Chondrocyte (in vitro differentiated cells): ENCODE measurements around the gene C3orf18. TPM values are rescaled to one million over a fixed set of nuclear protein-coding genes. Genes with fewer than 3 reads are reported as not detected.

Source experiments
- DNase-seq: peaks from one replicate; pipeline ENCODE4 v3.0.0; 2021; ENCODE audit warnings: mixed read lengths, low spot score
- H3K27ac Mint-ChIP-seq: one replicate; pipeline ENCODE4 v1.8.0; 2021; ENCODE audit warnings: mild to moderate bottlenecking, moderate library complexity, mixed read lengths; ENCODE audit not compliant: unreplicated experiment
- H3K27me3 Mint-ChIP-seq: 2 replicates; pipeline ENCODE4 v1.8.0; 2021; ENCODE audit warnings: low read depth, mixed read lengths
- H3K36me3 Mint-ChIP-seq: 2 replicates; pipeline ENCODE4 v1.8.0; 2021; ENCODE audit warnings: low read depth, mixed read lengths
- H3K4me1 Mint-ChIP-seq: 2 replicates; pipeline ENCODE4 v1.8.0; 2021; ENCODE audit warnings: low read depth, mild to moderate bottlenecking, mixed read lengths
- H3K4me3 Mint-ChIP-seq: one replicate; pipeline ENCODE4 v1.8.0; 2021; ENCODE audit warnings: mild to moderate bottlenecking, moderate library complexity, mixed read lengths; ENCODE audit not compliant: unreplicated experiment
- H3K9me3 Mint-ChIP-seq: 2 replicates; pipeline ENCODE4 v1.8.0; 2021; ENCODE audit warnings: low read depth, mixed read lengths
- total RNA-seq: library from RNA; stranded (reverse); gene quantifications from 3 replicates; pipeline ENCODE4 v1.2.1, GENCODE V29; 2021
- TF ChIP-seq, protein P1 (sequence below): fragments of 200-600 bp; sonication (generic); IDR thresholded peaks from 2 replicates; pipeline ENCODE4 v1.5.0; 2021; ENCODE audit warnings: antibody characterized with exemption, mild to moderate bottlenecking, moderate library complexity

Gene C3orf18
- total RNA-seq, 1 donor from 2014 or later: 5.8 TPM

DNA sequence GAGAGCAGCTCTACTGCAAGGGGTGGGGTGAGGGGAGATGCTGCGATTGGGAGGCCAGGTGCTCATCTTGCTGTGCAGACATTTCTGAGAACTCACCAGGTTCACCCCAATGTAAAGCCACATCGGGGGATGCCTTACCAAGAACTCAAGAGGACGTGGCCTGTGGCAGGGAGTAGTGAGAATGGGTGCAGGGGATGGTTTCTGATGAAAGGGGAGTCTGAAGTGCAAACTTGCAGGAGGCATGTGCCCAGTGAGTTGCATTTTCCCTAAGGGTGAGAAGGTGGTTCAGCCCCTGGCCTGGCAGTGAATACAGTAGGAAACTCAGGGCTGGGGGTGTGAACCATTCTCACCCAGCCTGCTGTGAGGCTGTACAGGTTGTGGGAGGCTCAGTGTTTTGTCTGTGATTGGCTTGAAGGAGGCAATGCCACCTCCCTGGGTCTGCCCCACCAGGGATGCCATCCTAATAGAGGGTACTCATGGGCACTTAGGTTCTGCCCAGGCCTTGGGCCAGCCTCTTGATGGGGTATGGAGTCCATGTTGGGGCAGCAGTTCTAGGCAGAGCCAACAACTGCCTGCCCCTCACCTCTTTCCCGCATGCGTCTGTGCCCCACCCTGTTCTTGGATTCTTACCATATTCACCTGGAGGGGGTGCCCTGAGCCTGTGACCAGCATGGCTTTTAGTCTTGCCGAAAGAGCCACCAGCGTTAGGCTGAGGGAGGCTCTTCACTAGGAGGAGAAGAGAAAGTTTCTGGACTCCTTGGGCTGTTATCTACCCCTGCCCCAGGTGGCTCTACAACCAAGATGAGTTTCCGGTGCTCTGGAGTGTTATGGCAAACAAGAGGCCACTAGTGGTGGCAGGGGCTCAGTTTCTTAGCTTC lies 6.3 kb upstream of the C3orf18 start:
- Mint-ChIP-seq H3K36me3 (peaks cover 2% of the 10 kb centered on the region), H3K4me3 (no peak overlapping the region), H3K4me1 (peaks cover 21% of the 10 kb centered on the region), H3K27ac (no peak overlapping the region), H3K27me3 (no peaks in the 10 kb centered on the region), H3K9me3 (no peaks in the 10 kb centered on the region)
- no peak for DNase-seq
- TF ChIP-seq, protein P1, sequence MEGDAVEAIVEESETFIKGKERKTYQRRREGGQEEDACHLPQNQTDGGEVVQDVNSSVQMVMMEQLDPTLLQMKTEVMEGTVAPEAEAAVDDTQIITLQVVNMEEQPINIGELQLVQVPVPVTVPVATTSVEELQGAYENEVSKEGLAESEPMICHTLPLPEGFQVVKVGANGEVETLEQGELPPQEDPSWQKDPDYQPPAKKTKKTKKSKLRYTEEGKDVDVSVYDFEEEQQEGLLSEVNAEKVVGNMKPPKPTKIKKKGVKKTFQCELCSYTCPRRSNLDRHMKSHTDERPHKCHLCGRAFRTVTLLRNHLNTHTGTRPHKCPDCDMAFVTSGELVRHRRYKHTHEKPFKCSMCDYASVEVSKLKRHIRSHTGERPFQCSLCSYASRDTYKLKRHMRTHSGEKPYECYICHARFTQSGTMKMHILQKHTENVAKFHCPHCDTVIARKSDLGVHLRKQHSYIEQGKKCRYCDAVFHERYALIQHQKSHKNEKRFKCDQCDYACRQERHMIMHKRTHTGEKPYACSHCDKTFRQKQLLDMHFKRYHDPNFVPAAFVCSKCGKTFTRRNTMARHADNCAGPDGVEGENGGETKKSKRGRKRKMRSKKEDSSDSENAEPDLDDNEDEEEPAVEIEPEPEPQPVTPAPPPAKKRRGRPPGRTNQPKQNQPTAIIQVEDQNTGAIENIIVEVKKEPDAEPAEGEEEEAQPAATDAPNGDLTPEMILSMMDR: no peak

DNA sequence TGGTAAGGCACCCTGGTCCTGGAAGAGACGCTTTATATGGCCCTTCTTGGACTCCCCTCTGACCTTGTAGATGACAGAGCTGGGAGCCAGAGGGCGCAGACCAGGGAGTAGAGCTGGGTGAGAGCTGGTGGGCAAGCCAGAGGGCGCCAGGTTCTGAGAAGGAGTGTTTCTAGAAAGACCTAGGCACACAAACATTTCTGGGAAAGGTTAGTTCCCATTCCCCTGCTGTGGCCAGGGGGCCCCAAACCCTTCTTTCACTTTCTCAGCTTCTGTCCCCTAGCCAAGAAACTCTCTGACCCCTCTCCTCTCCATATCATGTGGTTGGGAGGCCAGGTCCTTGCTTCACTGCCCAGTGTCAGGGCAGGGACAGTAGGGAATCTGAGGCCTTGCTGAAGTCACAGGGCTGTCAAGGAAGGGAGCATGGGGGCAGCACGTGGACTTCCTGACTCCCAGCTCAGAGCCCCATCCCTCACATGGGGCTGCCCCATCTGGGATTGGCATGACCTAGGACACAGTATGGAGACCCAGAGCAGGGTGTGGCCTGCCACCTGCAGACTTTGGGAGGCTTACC lies 5.3 kb upstream of the C3orf18 start:
- Mint-ChIP-seq H3K27ac (no peak overlapping the region), H3K9me3 (no peaks in the 10 kb centered on the region), H3K4me3 (no peak overlapping the region), H3K27me3 (no peaks in the 10 kb centered on the region), H3K4me1 (peaks cover 27% of the 10 kb centered on the region), H3K36me3 (peaks cover 2% of the 10 kb centered on the region)
- DNase-seq: no peak
- TF ChIP-seq, protein P1: no peak

DNA sequence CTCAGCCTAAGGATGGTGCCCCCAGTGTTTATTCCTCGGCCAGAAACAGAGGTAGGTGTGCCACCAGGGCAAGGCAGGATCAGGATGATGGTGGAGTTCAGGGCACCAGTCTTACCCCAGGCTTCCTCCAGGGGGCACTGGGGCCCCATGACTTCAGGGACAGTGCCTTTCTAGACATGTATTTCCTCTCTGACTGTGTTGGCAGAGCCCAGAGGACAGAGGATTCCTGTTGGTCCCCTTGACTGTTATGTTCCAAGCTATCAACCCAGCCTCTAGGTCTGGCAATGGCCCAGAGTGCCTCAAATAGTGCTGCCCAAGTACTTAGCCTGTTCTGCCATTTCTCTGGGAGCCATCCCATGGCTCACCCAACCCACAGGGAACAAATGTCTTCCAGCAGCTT lies 4.6 kb upstream of the C3orf18 start:
- no peaks in the 10 kb centered on the region for H3K36me3 Mint-ChIP-seq
- TF ChIP-seq, protein P1: peak; percentile 87
- H3K27ac Mint-ChIP-seq: no peak overlapping the region
- no peaks in the 10 kb centered on the region for H3K9me3 Mint-ChIP-seq
- DNase-seq: no peak
- no peaks in the 10 kb centered on the region for H3K27me3 Mint-ChIP-seq
- H3K4me3 Mint-ChIP-seq: no peak overlapping the region
- peaks cover 29% of the 10 kb centered on the region for H3K4me1 Mint-ChIP-seq

DNA sequence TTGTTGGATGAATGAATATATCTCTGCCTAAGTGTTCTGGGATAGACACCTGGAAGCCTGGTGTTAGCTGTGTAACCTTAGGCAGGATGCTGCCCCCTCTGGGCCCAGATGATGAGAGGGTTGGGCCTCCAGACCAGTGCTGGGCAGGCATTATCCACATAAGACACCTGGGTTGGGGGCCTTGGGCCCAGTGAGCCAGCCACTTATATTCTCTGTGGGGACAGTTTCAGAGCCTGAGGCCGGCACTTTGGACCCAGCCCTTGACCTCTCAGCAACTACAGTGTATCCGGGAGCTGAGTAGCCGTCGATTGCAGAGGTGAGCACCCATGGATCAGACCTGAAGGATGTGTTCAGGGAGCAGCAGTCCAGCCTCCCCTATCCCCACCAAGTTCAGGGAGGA lies 3.9 kb upstream of the C3orf18 start:
- Mint-ChIP-seq H3K4me1 (peaks cover 29% of the 10 kb centered on the region), H3K27ac (no peak overlapping the region), H3K9me3 (no peaks in the 10 kb centered on the region), H3K36me3 (no peaks in the 10 kb centered on the region), H3K27me3 (no peaks in the 10 kb centered on the region), H3K4me3 (no peak overlapping the region)
- TF ChIP-seq, protein P1: no peak
- no peak for DNase-seq

- Mint-ChIP-seq H3K27me3 (no peaks in the 10 kb centered on the region), H3K36me3 (no peaks in the 10 kb centered on the region), H3K4me1 (peaks cover 29% of the 10 kb centered on the region), H3K9me3 (no peaks in the 10 kb centered on the region), H3K4me3 (peak overlapping the region; percentile 97), H3K27ac (peak overlapping the region; percentile 97)
- no peak for DNase-seq
- TF ChIP-seq, protein P1: no peak
Measured at GRCh38 chr3:50570508-50571279, 3.1 kb upstream of the C3orf18 start.
